Activated T-cell treated with anti-CD3 and anti-CD28 coated beads, Interleukin-2, amount 50 U/mL, for 48 hours (primary cell): ENCODE measurements around the gene KAZN.

Experiments
- DNase-seq, 2 experiments: peaks; one replicate each; pipeline ENCODE4 v3.0.0-alpha.2; 2020

KAZN gene

GRCh38 chr1:14994148-14994547, 395.7 kb downstream of the KAZN start:
- DNase-seq: no peak

- DNase-seq: no peak
Observed at GRCh38 chr1:14994841-14995437, 396.5 kb downstream of the KAZN start.

- no peak for DNase-seq
Observed at GRCh38 chr1:14996133-14997050, 397.9 kb downstream of the KAZN start.

- no peak for DNase-seq
Observed at GRCh38 chr1:14997646-14998276, 399.3 kb downstream of the KAZN start.

GRCh38 chr1:14999441-14999840, 401.0 kb downstream of the KAZN start:
- DNase-seq: no peak

GRCh38 chr1:15000030-15000429, 401.5 kb downstream of the KAZN start:
- DNase-seq: no peak

- no peak for DNase-seq
Observed at GRCh38 chr1:15000671-15001070, 402.2 kb downstream of the KAZN start.

GRCh38 chr1:15001317-15001915, 402.9 kb downstream of the KAZN start:
- no peak for DNase-seq

- no peak for DNase-seq
Observed at GRCh38 chr1:15002325-15002724, 403.8 kb downstream of the KAZN start.

- no peak for DNase-seq
Observed at GRCh38 chr1:15004396-15004795, 405.9 kb downstream of the KAZN start.

GRCh38 chr1:15005116-15005515, 406.6 kb downstream of the KAZN start:
- no peak for DNase-seq

GRCh38 chr1:15007368-15007767, 408.9 kb downstream of the KAZN start:
- no peak for DNase-seq

- no peak for DNase-seq
Observed at GRCh38 chr1:15007842-15008241, 409.4 kb downstream of the KAZN start.

- DNase-seq: no peak
Observed at GRCh38 chr1:15008783-15009729, 410.6 kb downstream of the KAZN start.

- DNase-seq: no peak
Observed at GRCh38 chr1:15011160-15011559, 412.7 kb downstream of the KAZN start.

GRCh38 chr1:15011661-15012060, 413.2 kb downstream of the KAZN start:
- no peak for DNase-seq

- DNase-seq: no peak
Observed at GRCh38 chr1:15012822-15013221, 414.3 kb downstream of the KAZN start.

GRCh38 chr1:15013767-15014166, 415.3 kb downstream of the KAZN start:
- DNase-seq: no peak

- no peak for DNase-seq
Observed at GRCh38 chr1:15014516-15014915, 416.0 kb downstream of the KAZN start.

- no peak for DNase-seq
Observed at GRCh38 chr1:15016001-15016400, 417.5 kb downstream of the KAZN start.

GRCh38 chr1:15016526-15016925, 418.0 kb downstream of the KAZN start:
- no peak for DNase-seq

GRCh38 chr1:15017120-15017519, 418.6 kb downstream of the KAZN start:
- no peak for DNase-seq
